ENCODE measurements around the gene NFIA.
"Not testable (repeated sequence)": the region's sequence is repeated elsewhere in the genome, so short reads cannot be mapped to it uniquely, and the experiment has no call there.

NFIA gene

GRCh38 chr1:61067446-61068019 is 14.8 kb upstream of the NFIA start:
- DNase-seq (ENCODE audit: insufficient read length) (no peak), FAIRE-seq (no peak)
- TF ChIP-seq TAF1 (IDR thresholded peaks at IDR 0.05; ENCODE audit: borderline replicate concordance, low read depth, low read length), result no peak
- no peak for TF ChIP-seq POLR2A (IDR thresholded peaks at IDR 0.05; ENCODE audit: low read depth, low read length)
- TF ChIP-seq POLR2AphosphoS5 (IDR thresholded peaks at IDR 0.05; ENCODE audit: low read depth, low read length), result no peak

GRCh38 chr1:61070054-61070453 is 12.3 kb upstream of the NFIA start:
- TF ChIP-seq POLR2A (IDR thresholded peaks at IDR 0.05; ENCODE audit: low read depth, low read length) (no peak), TAF1 (IDR thresholded peaks at IDR 0.05; ENCODE audit: borderline replicate concordance, low read depth, low read length) (no peak), POLR2AphosphoS5 (IDR thresholded peaks at IDR 0.05; ENCODE audit: low read depth, low read length) (no peak)
- FAIRE-seq, result no peak
- no peak for DNase-seq (ENCODE audit: insufficient read length)

GRCh38 chr1:61071205-61072130 is 10.9 kb upstream of the NFIA start:
- DNase-seq (ENCODE audit: insufficient read length) (no peak), FAIRE-seq (no peak)
- TF ChIP-seq POLR2A (IDR thresholded peaks at IDR 0.05; ENCODE audit: low read depth, low read length) (no peak), POLR2AphosphoS5 (IDR thresholded peaks at IDR 0.05; ENCODE audit: low read depth, low read length) (no peak)

- DNase-seq (ENCODE audit: insufficient read length), result no peak
- no peak for FAIRE-seq
- no peak for TF ChIP-seq TAF1 (IDR thresholded peaks at IDR 0.05; ENCODE audit: borderline replicate concordance, low read depth, low read length)
- TF ChIP-seq POLR2A (IDR thresholded peaks at IDR 0.05; ENCODE audit: low read depth, low read length), result no peak
- no peak for TF ChIP-seq POLR2AphosphoS5 (IDR thresholded peaks at IDR 0.05; ENCODE audit: low read depth, low read length)
Measured at GRCh38 chr1:61073871-61074270, 8.5 kb upstream of the NFIA start.

- not testable (repeated sequence) for DNase-seq (ENCODE audit: insufficient read length); FAIRE-seq
Measured at GRCh38 chr1:61075833-61076232, 6.5 kb upstream of the NFIA start.

- TF ChIP-seq POLR2A (IDR thresholded peaks at IDR 0.05; ENCODE audit: low read depth, low read length) (no peak), TAF1 (IDR thresholded peaks at IDR 0.05; ENCODE audit: borderline replicate concordance, low read depth, low read length) (no peak), POLR2AphosphoS5 (IDR thresholded peaks at IDR 0.05; ENCODE audit: low read depth, low read length) (no peak)
- FAIRE-seq (no peak), DNase-seq (ENCODE audit: insufficient read length) (no peak)
Measured at GRCh38 chr1:61076728-61077675, 5.4 kb upstream of the NFIA start.

- TF ChIP-seq POLR2A (IDR thresholded peaks at IDR 0.05; ENCODE audit: low read depth, low read length), result no peak
- peak; percentile 80 for FAIRE-seq
Measured at GRCh38 chr1:61077676-61078541, 4.5 kb upstream of the NFIA start.

GRCh38 chr1:61078618-61079295 is 3.6 kb upstream of the NFIA start:
- no peak for DNase-seq (ENCODE audit: insufficient read length)
- no peak for TF ChIP-seq POLR2A (IDR thresholded peaks at IDR 0.05; ENCODE audit: low read depth, low read length)
- TF ChIP-seq TAF1 (IDR thresholded peaks at IDR 0.05; ENCODE audit: borderline replicate concordance, low read depth, low read length), result no peak
- no peak for TF ChIP-seq POLR2AphosphoS5 (IDR thresholded peaks at IDR 0.05; ENCODE audit: low read depth, low read length)
- no peak for FAIRE-seq

More at GRCh38 chr1:61077676-61078541, 4.5 kb upstream of the NFIA start:
- no peak for DNase-seq (ENCODE audit: insufficient read length)

- no peak for FAIRE-seq
Measured at GRCh38 chr1:61079296-61079897, 3.0 kb upstream of the NFIA start.

GRCh38 chr1:61079898-61080336 is 2.4 kb upstream of the NFIA start:
- DNase-seq (ENCODE audit: insufficient read length), result no peak
- TF ChIP-seq POLR2AphosphoS5 (IDR thresholded peaks at IDR 0.05; ENCODE audit: low read depth, low read length) (no peak), TAF1 (IDR thresholded peaks at IDR 0.05; ENCODE audit: borderline replicate concordance, low read depth, low read length) (no peak), POLR2A (IDR thresholded peaks at IDR 0.05; ENCODE audit: low read depth, low read length) (no peak)
- no peak for FAIRE-seq

More at GRCh38 chr1:61079296-61079897, 3.0 kb upstream of the NFIA start:
- no peak for DNase-seq (ENCODE audit: insufficient read length)
- TF ChIP-seq POLR2AphosphoS5 (IDR thresholded peaks at IDR 0.05; ENCODE audit: low read depth, low read length), result no peak

Data from GM12892 (cell line).